Breast epithelium (tissue), 4 donors: ENCODE data around the gene PTPRZ1. TPM values are rescaled to one million over a fixed set of nuclear protein-coding genes. Genes with fewer than 3 reads are reported as not detected.

Experiments used
- DNase-seq, 2 donors: peaks; one replicate each; pipeline ENCODE4 v3.0.0-alpha.2; 2019; ENCODE audit warnings: low spot score in 2 of 2
- H3K27ac ChIP-seq, 2 donors: fragments of 200-600 bp; sonication (generic) in 1 of 2; one replicate each; pipeline ENCODE4 v1.5.1; 2016 to 2019; ENCODE audit warnings: mild to moderate bottlenecking in 1 of 2
- H3K27me3 ChIP-seq, 2 donors: fragments of 200-600 bp; sonication (generic) in 1 of 2; one replicate each; pipeline versions ENCODE4 v1.5.1 to v1.6.0; 2017 to 2019; ENCODE audit warnings: control low read depth in 1 of 2, mild to moderate bottlenecking in 1 of 2
- H3K36me3 ChIP-seq: fragments of 200-600 bp; one replicate; pipeline ENCODE4 v1.5.1; 2019
- H3K4me1 ChIP-seq, 2 donors: fragments of 200-600 bp; sonication (generic); one replicate each; pipeline ENCODE4 v1.5.1; 2016 to 2019; ENCODE audit warnings: control low read depth in 1 of 2
- H3K4me3 ChIP-seq, 3 donors: fragments of 200-600 bp; sonication (generic); 1 replicate in 2 of 3; 2 replicates in 1 of 3; pipeline ENCODE4 v1.5.1; 2016 to 2019; ENCODE audit warnings: mild to moderate bottlenecking in 3 of 3, moderate library complexity in 2 of 3
- H3K9me3 ChIP-seq, 2 donors: fragments of 200-600 bp; sonication (generic) in 1 of 2; one replicate each; pipeline ENCODE4 v1.5.1; 2016 to 2019; ENCODE audit warnings: control low read depth in 1 of 2
- POLR2A ChIP-seq: fragments of 450-650 bp; IDR thresholded peaks from one replicate; pipeline ENCODE4 v1.6.1; 2016; ENCODE audit warnings: antibody characterized with exemption, mild to moderate bottlenecking, moderate library complexity
- POLR2AphosphoS5 ChIP-seq, 3 donors: sonication (generic); formaldehyde crosslinking; IDR thresholded peaks; one replicate each; pipeline ENCODE4 v1.6.1; 2017; ENCODE audit warnings: antibody characterized with exemption in 3 of 3
- intact Hi-C: fragments of 100-400 bp; cut with DNase I; formaldehyde crosslinking; loops from one replicate; pipeline ENCODE4 v1.15.1; 2023; ENCODE audit warnings: low total_unique reads
- total RNA-seq, 3 donors: library from RNA; depleted of rRNA; stranded (reverse); fragments of >200 nt; gene quantifications; one replicate each; pipeline ENCODE4 v1.1.0, GENCODE V29; 2016
- TF ChIP-seq, protein P1 (sequence below), 3 donors: fragments of 450-650 bp; IDR thresholded peaks; one replicate each; pipeline ENCODE4 v1.5.1; 2016 to 2017; ENCODE audit warnings: antibody characterized with exemption in 3 of 3, mild to moderate bottlenecking in 3 of 3, moderate library complexity in 3 of 3

PTPRZ1 gene
- total RNA-seq, 3 donors from 2014 or later: 0.48 to 36.9 (median 32.1) TPM

DNA sequence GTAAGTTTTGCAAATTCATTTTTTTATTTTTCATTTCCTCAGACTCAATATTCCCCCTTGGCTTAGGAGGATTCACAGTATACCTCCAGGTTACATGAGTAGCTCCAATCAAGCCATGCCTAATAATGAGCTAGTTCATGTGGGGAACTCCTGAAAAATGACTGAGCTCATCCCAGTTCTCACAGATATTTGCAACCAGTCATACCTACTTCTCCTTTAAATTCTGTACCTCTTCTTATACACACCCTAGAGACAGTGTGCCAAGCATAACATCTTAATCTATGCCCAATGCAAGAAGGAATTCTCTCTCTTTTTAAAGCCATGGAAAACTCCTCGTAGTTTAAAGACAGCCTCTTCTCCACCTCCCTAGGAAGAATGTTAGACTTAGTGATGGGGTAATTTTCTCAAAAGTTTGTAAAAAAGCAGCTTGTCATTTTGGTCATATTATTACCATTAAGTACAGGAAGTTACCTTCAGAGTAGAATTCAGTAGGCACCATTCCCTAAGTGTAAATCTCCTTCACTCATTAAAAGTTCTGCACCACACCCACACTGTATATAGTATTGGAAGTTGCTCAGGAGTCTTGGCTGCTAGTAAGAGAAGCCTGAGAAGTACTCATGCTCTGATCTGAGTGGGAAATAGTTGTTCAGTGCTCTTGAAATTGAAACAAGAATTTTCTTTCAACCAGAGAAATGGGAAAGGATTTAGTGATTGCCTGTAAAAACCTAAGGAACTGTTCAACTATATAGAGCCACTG is 72.7 kb downstream of the PTPRZ1 start:
- Histone ChIP-seq H3K4me3 (no peak overlapping the region), H3K9me3 (no peaks in the 10 kb centered on the region), H3K27ac (no peak overlapping the region), H3K36me3 (no peaks in the 10 kb centered on the region), H3K4me1 (no peaks in the 10 kb centered on the region), H3K27me3 (no peaks in the 10 kb centered on the region)
- DNase-seq: no peak
- intact Hi-C loops: no loop called here
- TF ChIP-seq, protein P1, sequence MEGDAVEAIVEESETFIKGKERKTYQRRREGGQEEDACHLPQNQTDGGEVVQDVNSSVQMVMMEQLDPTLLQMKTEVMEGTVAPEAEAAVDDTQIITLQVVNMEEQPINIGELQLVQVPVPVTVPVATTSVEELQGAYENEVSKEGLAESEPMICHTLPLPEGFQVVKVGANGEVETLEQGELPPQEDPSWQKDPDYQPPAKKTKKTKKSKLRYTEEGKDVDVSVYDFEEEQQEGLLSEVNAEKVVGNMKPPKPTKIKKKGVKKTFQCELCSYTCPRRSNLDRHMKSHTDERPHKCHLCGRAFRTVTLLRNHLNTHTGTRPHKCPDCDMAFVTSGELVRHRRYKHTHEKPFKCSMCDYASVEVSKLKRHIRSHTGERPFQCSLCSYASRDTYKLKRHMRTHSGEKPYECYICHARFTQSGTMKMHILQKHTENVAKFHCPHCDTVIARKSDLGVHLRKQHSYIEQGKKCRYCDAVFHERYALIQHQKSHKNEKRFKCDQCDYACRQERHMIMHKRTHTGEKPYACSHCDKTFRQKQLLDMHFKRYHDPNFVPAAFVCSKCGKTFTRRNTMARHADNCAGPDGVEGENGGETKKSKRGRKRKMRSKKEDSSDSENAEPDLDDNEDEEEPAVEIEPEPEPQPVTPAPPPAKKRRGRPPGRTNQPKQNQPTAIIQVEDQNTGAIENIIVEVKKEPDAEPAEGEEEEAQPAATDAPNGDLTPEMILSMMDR (IDR thresholded peaks at IDR 0.05): no peak
- no peak for TF ChIP-seq POLR2AphosphoS5 (IDR thresholded peaks at IDR 0.05)
- no peak for TF ChIP-seq POLR2A

DNA sequence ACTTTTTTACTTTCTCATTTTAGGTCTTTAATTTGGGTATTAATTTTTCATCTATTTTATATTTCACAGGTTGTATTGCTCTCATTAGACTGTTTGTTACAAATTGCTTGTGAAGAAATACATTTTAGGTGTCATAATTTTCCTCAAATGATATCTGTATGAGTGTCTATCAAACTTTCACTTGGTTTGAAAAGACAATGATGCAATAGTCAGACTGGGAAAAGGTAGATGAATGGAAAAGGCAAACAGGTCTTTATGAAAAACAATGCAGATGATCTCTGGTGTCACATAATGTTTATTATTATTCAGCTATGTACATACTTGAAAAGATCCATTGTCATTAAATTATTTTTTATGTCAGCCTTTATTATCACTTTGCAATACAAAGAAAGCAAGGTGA is 80.2 kb downstream of the PTPRZ1 start:
- Histone ChIP-seq H3K27ac (no peak overlapping the region), H3K4me3 (no peak overlapping the region), H3K27me3 (no peaks in the 10 kb centered on the region), H3K4me1 (no peaks in the 10 kb centered on the region), H3K36me3 (no peaks in the 10 kb centered on the region), H3K9me3 (no peaks in the 10 kb centered on the region)
- no peak for DNase-seq
- no peak for TF ChIP-seq POLR2AphosphoS5 (IDR thresholded peaks at IDR 0.05)
- TF ChIP-seq POLR2A: no peak
- TF ChIP-seq, protein P1 (IDR thresholded peaks at IDR 0.05): no peak
- intact Hi-C loops: no loop called here

DNA sequence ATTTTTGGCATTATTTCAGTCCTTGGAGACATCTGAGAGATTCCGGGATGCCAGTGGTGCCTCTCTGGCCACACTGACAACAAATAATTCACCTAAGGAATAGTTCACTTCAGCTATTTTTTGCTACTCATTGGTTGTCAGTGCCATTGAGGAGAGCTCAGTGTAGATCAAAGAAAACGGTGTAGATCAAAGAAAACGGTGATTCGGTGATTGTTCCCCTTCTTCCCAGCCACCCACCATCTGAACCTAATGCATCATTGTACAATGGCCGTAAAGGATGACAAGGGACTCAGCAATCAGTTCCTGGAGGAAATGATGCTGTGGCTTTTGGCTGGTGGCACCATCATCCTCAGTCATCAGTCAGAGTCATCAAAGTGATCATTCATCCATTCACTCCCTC is 80.6 kb downstream of the PTPRZ1 start:
- Histone ChIP-seq H3K9me3 (no peaks in the 10 kb centered on the region), H3K4me3 (no peak overlapping the region), H3K36me3 (no peaks in the 10 kb centered on the region), H3K4me1 (no peaks in the 10 kb centered on the region), H3K27ac (no peak overlapping the region), H3K27me3 (no peaks in the 10 kb centered on the region)
- no peak for DNase-seq
- intact Hi-C loops: no loop called here
- TF ChIP-seq POLR2A: no peak
- TF ChIP-seq POLR2AphosphoS5 (IDR thresholded peaks at IDR 0.05): no peak
- TF ChIP-seq, protein P1 (IDR thresholded peaks at IDR 0.05): no peak

DNA sequence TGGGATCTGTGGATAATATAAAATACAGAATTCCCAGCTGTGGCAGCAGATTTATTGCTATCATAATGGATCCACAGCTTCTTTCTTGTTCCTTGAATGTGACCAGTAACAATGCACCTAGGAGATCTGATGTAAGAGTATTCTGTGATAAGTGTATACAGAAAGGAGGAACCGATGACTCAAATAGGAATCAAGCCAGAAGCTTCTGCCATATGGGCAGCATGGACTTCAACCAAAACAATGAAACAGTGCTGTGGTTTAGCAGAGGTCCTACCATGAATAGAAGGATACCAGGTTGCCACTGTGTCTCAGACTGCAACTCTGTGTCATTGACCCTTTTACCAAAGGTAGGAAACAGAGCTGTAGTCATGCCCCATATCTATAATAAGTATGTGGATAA is 81.8 kb downstream of the PTPRZ1 start:
- H3K4me1 ChIP-seq: no peaks in the 10 kb centered on the region
- DNase-seq: no peak
- no peaks in the 10 kb centered on the region for H3K36me3 ChIP-seq
- no peaks in the 10 kb centered on the region for H3K27me3 ChIP-seq
- intact Hi-C loops: no loop called here
- H3K27ac ChIP-seq: no peak overlapping the region
- H3K9me3 ChIP-seq: no peaks in the 10 kb centered on the region
- H3K4me3 ChIP-seq: no peak overlapping the region
- TF ChIP-seq POLR2A: no peak
- TF ChIP-seq POLR2AphosphoS5 (IDR thresholded peaks at IDR 0.05): no peak
- TF ChIP-seq, protein P1 (IDR thresholded peaks at IDR 0.05): no peak

DNA sequence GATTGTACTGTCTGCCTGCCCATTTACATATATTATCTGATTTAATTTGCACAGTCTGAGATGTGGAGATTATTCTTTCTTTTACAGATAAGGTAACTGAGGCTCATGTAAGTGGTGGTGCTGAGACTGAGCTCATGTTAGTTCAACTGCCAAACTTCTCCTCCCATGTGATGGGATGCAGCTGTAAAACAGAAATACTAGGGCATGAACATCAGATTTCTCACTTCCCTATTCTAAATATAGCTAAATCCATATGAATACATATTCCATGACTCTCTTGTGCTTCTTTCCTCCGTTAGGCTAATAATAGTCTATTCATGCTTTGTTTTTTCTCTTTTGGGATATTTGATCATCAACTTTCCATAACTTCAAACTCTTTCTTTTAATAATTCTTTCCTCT is 84.7 kb downstream of the PTPRZ1 start:
- no peaks in the 10 kb centered on the region for H3K27me3 ChIP-seq
- no peak overlapping the region for H3K27ac ChIP-seq
- no peaks in the 10 kb centered on the region for H3K36me3 ChIP-seq
- no peaks in the 10 kb centered on the region for H3K4me1 ChIP-seq
- DNase-seq: no peak
- intact Hi-C loops: no loop called here
- TF ChIP-seq POLR2AphosphoS5 (IDR thresholded peaks at IDR 0.05): no peak
- no peak for TF ChIP-seq POLR2A
- TF ChIP-seq, protein P1 (IDR thresholded peaks at IDR 0.05): no peak
- H3K9me3 ChIP-seq: no peaks in the 10 kb centered on the region
- H3K4me3 ChIP-seq: no peak overlapping the region
